Vagina (tissue), 2 donors: Measurements from ENCODE around the gene MACIR. TPM values are rescaled to one million over a fixed set of nuclear protein-coding genes. Genes with fewer than 3 reads are reported as not detected.

Source experiments
- DNase-seq, 2 donors: peaks; one replicate each; pipeline ENCODE4 v3.0.0-alpha.2; 2017; ENCODE audit errors: extremely low spot score in 2 of 2
- H3K27ac ChIP-seq: fragments of 200-600 bp; sonication (generic); one replicate; pipeline ENCODE4 v1.5.1; 2019
- H3K27me3 ChIP-seq: fragments of 200-600 bp; sonication (generic); one replicate; pipeline ENCODE4 v1.5.1; 2019
- H3K36me3 ChIP-seq, 2 donors: fragments of 200-600 bp; sonication (generic); one replicate each; pipeline ENCODE4 v1.5.1; 2017 to 2019
- H3K4me1 ChIP-seq: fragments of 200-600 bp; sonication (generic); one replicate; pipeline ENCODE4 v1.5.1; 2019
- H3K4me3 ChIP-seq, 2 donors: fragments of 200-600 bp; sonication (generic); 1 replicate in 1 of 2; 2 replicates in 1 of 2; pipeline ENCODE4 v1.5.1; 2016 to 2019
- H3K9me3 ChIP-seq: fragments of 200-600 bp; sonication (generic); one replicate; pipeline ENCODE4 v1.5.1; 2019
- POLR2A ChIP-seq, 2 donors: fragments of 450-650 bp; IDR thresholded peaks; one replicate each; pipeline ENCODE4 v1.6.1; 2017; ENCODE audit warnings: antibody characterized with exemption in 2 of 2, mild to moderate bottlenecking in 2 of 2, moderate library complexity in 2 of 2
- POLR2AphosphoS5 ChIP-seq, 2 donors: sonication (generic); formaldehyde crosslinking; IDR thresholded peaks; one replicate each; pipeline ENCODE4 v1.9.0; 2017; ENCODE audit warnings: antibody characterized with exemption in 2 of 2, mild to moderate bottlenecking in 2 of 2, low read depth in 1 of 2; ENCODE audit not compliant: insufficient read depth in 1 of 2
- intact Hi-C: fragments of 100-400 bp; cut with DNase I; formaldehyde crosslinking; loops from one replicate; pipeline ENCODE4 v1.15.1; 2023
- total RNA-seq: library from RNA; depleted of rRNA; stranded (reverse); fragments of >200 nt; gene quantifications from one replicate; pipeline ENCODE4 v1.2.3, GENCODE V29; 2016
- TF ChIP-seq, protein P1 (sequence below), 3 experiments: fragments of 450-650 bp in 2 of 3; fragments of 200-600 bp in 1 of 3; sonication (generic) in 1 of 3; IDR thresholded peaks; one replicate each; pipeline ENCODE4 v1.5.1; 2017 to 2019; ENCODE audit warnings: antibody characterized with exemption in 3 of 3, mild to moderate bottlenecking in 2 of 3, moderate library complexity in 2 of 3

The MACIR gene
- total RNA-seq, 1 donor from 2014 or later, result 6.9 TPM

DNA sequence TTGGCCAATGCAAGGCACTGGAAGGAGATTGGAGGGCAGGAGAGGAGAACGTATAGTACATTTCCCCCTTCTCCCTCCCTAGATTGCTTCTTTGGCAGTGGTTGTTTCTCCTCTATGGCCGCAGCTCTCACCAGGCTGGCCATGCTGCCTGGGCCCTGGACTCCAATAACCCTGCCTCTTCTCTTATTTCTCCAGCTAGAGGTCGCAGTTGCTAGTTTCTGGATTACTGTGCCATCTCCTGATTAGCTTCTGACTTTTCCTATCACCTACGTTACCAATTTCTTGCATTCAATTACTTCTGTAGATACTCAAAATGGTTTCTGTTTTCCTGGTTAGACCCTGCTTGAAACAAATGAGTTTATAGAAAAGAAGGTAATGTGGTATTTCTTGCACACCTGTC is 2.4 kb upstream of the MACIR start:
- Histone ChIP-seq H3K4me1 (peaks cover 5% of the 10 kb centered on the region), H3K36me3 (no peaks in the 10 kb centered on the region), H3K9me3 (no peaks in the 10 kb centered on the region), H3K27me3 (no peaks in the 10 kb centered on the region), H3K27ac (no peak overlapping the region), H3K4me3 (no peak overlapping the region)
- intact Hi-C loops, result no loop called here
- no peak for DNase-seq
- TF ChIP-seq, protein P1, sequence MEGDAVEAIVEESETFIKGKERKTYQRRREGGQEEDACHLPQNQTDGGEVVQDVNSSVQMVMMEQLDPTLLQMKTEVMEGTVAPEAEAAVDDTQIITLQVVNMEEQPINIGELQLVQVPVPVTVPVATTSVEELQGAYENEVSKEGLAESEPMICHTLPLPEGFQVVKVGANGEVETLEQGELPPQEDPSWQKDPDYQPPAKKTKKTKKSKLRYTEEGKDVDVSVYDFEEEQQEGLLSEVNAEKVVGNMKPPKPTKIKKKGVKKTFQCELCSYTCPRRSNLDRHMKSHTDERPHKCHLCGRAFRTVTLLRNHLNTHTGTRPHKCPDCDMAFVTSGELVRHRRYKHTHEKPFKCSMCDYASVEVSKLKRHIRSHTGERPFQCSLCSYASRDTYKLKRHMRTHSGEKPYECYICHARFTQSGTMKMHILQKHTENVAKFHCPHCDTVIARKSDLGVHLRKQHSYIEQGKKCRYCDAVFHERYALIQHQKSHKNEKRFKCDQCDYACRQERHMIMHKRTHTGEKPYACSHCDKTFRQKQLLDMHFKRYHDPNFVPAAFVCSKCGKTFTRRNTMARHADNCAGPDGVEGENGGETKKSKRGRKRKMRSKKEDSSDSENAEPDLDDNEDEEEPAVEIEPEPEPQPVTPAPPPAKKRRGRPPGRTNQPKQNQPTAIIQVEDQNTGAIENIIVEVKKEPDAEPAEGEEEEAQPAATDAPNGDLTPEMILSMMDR (IDR thresholded peaks at IDR 0.05), result no peak
- TF ChIP-seq POLR2A (IDR thresholded peaks at IDR 0.05) (no peak), POLR2AphosphoS5 (IDR thresholded peaks at IDR 0.05; ENCODE audit: insufficient read depth in 1 of 2, low read depth in 1 of 2) (no peak)

DNA sequence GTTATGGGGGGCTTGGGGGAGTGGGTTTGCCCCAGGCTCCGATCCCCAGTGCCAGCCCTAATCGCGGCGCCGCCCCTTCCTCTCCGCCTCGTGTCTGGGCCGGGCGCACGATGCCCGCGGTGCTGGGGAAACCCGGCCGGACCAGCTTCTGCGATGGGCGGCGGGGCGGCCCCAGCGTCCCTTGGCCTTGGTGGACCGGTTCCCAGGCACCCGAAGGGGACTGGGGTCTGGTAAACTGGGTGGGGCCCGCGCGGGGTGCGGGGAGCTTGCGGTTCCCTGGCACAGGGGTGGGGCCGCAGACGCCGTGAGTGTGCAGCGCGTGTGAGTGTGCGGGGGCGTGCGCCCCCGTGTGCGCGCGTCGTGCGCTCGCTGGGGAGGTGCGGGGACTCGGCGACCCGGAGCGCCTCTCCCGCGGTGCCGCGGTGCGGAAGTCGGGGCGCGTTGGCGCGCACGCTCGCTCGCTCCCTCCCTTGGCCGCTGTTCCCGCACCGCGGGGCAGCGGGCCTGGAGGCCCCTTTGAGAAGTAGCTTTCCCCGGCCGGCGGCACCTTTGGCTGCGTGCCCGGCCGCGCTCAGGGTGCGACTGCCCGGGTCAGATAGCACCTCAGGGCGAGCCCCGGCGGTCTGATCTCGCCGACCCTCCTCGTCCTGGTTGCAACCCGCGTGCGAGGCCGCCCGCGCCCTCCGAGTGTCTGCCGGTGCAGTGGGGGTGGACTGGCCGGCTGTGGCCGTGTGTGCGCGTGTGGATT is 568 bp downstream of the MACIR start:
- no peak for TF ChIP-seq POLR2A (IDR thresholded peaks at IDR 0.05)
- TF ChIP-seq POLR2AphosphoS5 (IDR thresholded peaks at IDR 0.05; ENCODE audit: insufficient read depth in 1 of 2, low read depth in 1 of 2), result peak in 1 of 2 donors; percentile 50
- peak overlapping the region; percentile 86 for H3K27ac ChIP-seq

DNA sequence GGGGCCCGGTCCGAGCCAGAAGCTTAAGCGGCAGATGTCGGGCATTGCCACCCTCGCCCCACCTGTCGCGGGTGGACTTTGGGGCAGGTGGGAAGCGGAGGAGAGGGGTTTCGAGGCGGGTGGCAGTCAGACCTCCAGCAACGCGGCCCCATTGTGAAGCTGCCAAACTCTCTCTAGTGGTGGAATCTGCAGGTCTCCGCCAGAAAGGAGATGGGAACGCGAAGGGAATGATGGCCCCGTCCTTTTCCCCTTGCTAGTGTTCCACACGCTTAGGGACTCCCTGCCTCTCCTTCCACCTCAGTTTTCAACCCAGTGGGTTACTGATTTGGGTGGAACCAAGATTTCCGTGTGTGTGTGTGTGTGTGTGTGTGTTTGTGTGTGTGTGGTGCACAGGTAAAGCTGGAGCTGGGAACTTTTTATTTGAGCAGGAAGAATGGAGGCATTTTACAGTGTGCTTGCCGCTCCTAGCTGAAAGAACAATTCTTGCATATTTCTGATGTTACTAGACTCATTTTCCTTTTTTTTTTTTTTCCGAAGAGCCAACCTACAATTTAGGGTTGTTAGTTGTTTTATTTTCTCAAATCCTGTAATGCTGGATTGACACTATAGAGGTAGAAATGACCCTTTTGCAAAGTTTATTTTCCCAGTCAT is 1.3 kb downstream of the MACIR start:
- TF ChIP-seq POLR2A (IDR thresholded peaks at IDR 0.05) (no peak), POLR2AphosphoS5 (IDR thresholded peaks at IDR 0.05; ENCODE audit: insufficient read depth in 1 of 2, low read depth in 1 of 2) (no peak)
- TF ChIP-seq, protein P1 (IDR thresholded peaks at IDR 0.05), result no peak
- no peaks in the 10 kb centered on the region for H3K9me3 ChIP-seq
- H3K4me3 ChIP-seq, result peak overlapping the region; percentile 87 to 99
- no peak for DNase-seq
- H3K27ac ChIP-seq, result peak overlapping the region; percentile 86
- peaks cover 13% of the 10 kb centered on the region for H3K4me1 ChIP-seq
- no peaks in the 10 kb centered on the region for H3K27me3 ChIP-seq
- intact Hi-C loops, result no loop called here
- no peaks in the 10 kb centered on the region for H3K36me3 ChIP-seq

More for the DNA sequence above, 568 bp downstream of the MACIR start:
- Histone ChIP-seq H3K4me1 (peaks cover 13% of the 10 kb centered on the region), H3K36me3 (no peaks in the 10 kb centered on the region), H3K27me3 (no peaks in the 10 kb centered on the region), H3K4me3 (peak overlapping the region; percentile 87 to 99), H3K9me3 (no peaks in the 10 kb centered on the region)
- intact Hi-C loops, result no loop called here
- DNase-seq, result no peak

DNA sequence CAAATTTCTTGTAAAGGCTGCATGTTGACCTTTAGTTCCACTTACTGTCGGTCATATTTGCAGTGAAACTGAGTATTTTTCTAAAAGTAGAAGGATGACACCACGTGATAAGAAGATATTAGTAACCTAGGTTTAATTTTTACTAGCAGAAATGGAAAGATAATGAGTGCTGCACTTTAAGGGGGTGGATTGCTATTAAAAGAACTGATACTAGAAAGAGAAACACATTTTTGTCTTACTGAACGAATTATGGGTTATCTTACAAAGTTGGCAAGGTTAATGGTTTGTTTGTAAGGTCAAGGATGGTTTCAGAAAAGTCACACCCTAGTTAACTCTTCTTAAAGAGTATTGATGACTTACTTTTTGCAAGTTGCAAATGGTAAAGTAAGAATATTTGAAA is 2.4 kb downstream of the MACIR start:
- H3K27ac ChIP-seq, result no peak overlapping the region
- H3K36me3 ChIP-seq, result no peaks in the 10 kb centered on the region
- no peaks in the 10 kb centered on the region for H3K9me3 ChIP-seq
- no peak overlapping the region for H3K4me3 ChIP-seq
- H3K4me1 ChIP-seq, result peaks cover 13% of the 10 kb centered on the region
- no peak for DNase-seq
- H3K27me3 ChIP-seq, result no peaks in the 10 kb centered on the region
- TF ChIP-seq, protein P1 (IDR thresholded peaks at IDR 0.05), result no peak
- TF ChIP-seq POLR2AphosphoS5 (IDR thresholded peaks at IDR 0.05; ENCODE audit: insufficient read depth in 1 of 2, low read depth in 1 of 2), result no peak
- TF ChIP-seq POLR2A (IDR thresholded peaks at IDR 0.05), result no peak
- intact Hi-C loops, result no loop called here

DNA sequence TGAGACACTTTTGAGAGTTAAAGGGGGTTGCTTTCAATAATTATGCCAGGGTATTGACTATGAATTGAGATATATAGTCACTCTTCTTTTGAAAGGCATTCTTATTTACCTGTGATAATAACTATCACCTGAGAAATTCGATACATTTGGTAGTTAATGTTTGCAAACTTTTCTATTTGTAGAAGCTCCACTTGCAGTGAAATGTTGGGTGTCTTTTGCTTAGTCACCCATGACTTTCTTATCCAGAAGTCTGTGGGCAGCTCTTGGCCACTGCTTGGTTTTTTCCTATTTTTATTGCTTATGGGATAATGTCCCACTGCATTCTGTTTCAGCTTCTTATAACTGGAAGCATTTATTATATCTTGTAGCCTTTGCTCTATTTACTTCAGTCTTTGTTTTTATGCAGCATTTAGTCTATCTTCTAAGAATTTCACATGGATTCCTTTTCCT is 3.9 kb downstream of the MACIR start:
- TF ChIP-seq, protein P1 (IDR thresholded peaks at IDR 0.05), result no peak
- TF ChIP-seq POLR2AphosphoS5 (IDR thresholded peaks at IDR 0.05; ENCODE audit: insufficient read depth in 1 of 2, low read depth in 1 of 2) (no peak), POLR2A (IDR thresholded peaks at IDR 0.05) (no peak)
- H3K36me3 ChIP-seq, result no peaks in the 10 kb centered on the region
- H3K4me3 ChIP-seq, result no peak overlapping the region
- H3K27me3 ChIP-seq, result no peaks in the 10 kb centered on the region
- no peak overlapping the region for H3K27ac ChIP-seq
- intact Hi-C loops, result no loop called here
- peaks cover 13% of the 10 kb centered on the region for H3K4me1 ChIP-seq
- no peak for DNase-seq
- H3K9me3 ChIP-seq, result no peaks in the 10 kb centered on the region
